Left lung (tissue), 10 donors: ENCODE measurements around the gene ZFX. TPM values are rescaled to one million over a fixed set of nuclear protein-coding genes. Genes with fewer than 3 reads are reported as not detected.

ENCODE experiments used
- ATAC-seq: fragments of 200-7000 bp; cut with Tn5 transposase; one replicate; pipeline ENCODE4 v1.9.1; 2020; ENCODE audit warnings: moderate library complexity
- DNase-seq, 4 donors: peaks; one replicate each; pipeline ENCODE4 v3.0.0-alpha.2; 2013 to 2020
- H3K27ac ChIP-seq, 2 donors: fragments of 200-600 bp; sonication (generic) in 1 of 2; one replicate each; pipeline versions ENCODE4 v1.5.0 to v1.8.0; 2020 to 2021
- H3K27me3 ChIP-seq, 2 donors: fragments of 200-600 bp; sonication (generic) in 1 of 2; one replicate each; pipeline versions ENCODE4 v1.5.0 to v1.8.0; 2020 to 2021
- H3K36me3 ChIP-seq, 2 donors: fragments of 200-600 bp; sonication (generic) in 1 of 2; one replicate each; pipeline versions ENCODE4 v1.5.0 to v1.8.0; 2020 to 2021
- H3K4me1 ChIP-seq, 2 donors: fragments of 200-600 bp; one replicate each; pipeline ENCODE4 v1.8.0; 2021
- H3K4me3 ChIP-seq, 2 donors: fragments of 200-600 bp; sonication (generic) in 1 of 2; one replicate each; pipeline versions ENCODE4 v1.5.0 to v1.8.0; 2020 to 2021; ENCODE audit warnings: mild to moderate bottlenecking in 1 of 2
- H3K9me3 ChIP-seq, 2 donors: fragments of 200-600 bp; sonication (generic) in 1 of 2; one replicate each; pipeline versions ENCODE4 v1.5.0 to v1.8.0; 2020 to 2021
- intact Hi-C, 2 donors: fragments of 100-400 bp; cut with DNase I; formaldehyde crosslinking; loops; one replicate each; pipeline versions ENCODE4 v1.11.2 to v1.14.2; 2022
- polyA plus RNA-seq, 6 donors: library from polyadenylated mRNA; unstranded; fragments of 120-200 nt; gene quantifications; one replicate each; pipeline ENCODE4 v1.2.1, GENCODE V29; 2013; ENCODE audit not compliant: insufficient read length in 6 of 6
- total RNA-seq, 2 donors: library from RNA; stranded (reverse); fragmentation: NEBNext Ultra II Directional; extraction: Animal tissue kit (Norgen Biotek cat#: 25700); gene quantifications; one replicate each; pipeline ENCODE4 v1.2.1, GENCODE V29; 2021
- TF ChIP-seq, protein P1 (sequence below), 2 donors: fragments of 200-600 bp; sonication (generic) in 1 of 2; IDR thresholded peaks; one replicate each; pipeline versions ENCODE4 v1.5.0 to v1.8.0; 2021; ENCODE audit warnings: antibody characterized with exemption in 2 of 2
- donor health status: DM: no; HTN: yes; CAD: no.
- donor health status: DM: no; HTN: no; CAD: no.

The ZFX gene
- total and polyA plus RNA-seq, 8 donors: 29.4 to 50.7 (median 42.5) TPM

DNA sequence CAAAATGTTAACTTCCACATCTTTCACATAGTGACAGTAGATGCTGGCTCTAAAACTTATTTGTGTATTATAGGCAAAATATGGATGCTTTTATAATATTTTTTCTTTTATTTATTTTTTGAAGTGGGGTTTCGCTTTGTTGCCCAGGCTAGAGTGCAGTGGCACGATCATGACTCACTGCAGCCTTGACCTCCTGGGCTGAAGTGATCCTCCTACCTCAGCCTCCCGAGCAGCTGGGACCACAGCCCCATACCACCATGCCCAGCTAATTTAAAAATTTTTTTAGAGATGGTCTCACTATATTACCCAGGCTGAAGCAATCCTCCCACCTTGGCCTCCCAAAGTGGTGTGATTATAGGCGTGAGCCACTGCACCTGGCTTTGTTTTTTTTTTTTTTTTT is 48.6 kb downstream of the ZFX start:
- no peak overlapping the region for H3K4me3 ChIP-seq
- intact Hi-C loops: no loop called here
- TF ChIP-seq, protein P1, sequence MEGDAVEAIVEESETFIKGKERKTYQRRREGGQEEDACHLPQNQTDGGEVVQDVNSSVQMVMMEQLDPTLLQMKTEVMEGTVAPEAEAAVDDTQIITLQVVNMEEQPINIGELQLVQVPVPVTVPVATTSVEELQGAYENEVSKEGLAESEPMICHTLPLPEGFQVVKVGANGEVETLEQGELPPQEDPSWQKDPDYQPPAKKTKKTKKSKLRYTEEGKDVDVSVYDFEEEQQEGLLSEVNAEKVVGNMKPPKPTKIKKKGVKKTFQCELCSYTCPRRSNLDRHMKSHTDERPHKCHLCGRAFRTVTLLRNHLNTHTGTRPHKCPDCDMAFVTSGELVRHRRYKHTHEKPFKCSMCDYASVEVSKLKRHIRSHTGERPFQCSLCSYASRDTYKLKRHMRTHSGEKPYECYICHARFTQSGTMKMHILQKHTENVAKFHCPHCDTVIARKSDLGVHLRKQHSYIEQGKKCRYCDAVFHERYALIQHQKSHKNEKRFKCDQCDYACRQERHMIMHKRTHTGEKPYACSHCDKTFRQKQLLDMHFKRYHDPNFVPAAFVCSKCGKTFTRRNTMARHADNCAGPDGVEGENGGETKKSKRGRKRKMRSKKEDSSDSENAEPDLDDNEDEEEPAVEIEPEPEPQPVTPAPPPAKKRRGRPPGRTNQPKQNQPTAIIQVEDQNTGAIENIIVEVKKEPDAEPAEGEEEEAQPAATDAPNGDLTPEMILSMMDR (IDR thresholded peaks at IDR 0.05): no peak
- DNase-seq (no peak), ATAC-seq (no peak)
- no peak overlapping the region for H3K27ac ChIP-seq
- no peaks in the 10 kb centered on the region for H3K4me1 ChIP-seq
- no peaks in the 10 kb centered on the region for H3K9me3 ChIP-seq
- no peaks in the 10 kb centered on the region for H3K27me3 ChIP-seq
- H3K36me3 ChIP-seq: no peaks in the 10 kb centered on the region

DNA sequence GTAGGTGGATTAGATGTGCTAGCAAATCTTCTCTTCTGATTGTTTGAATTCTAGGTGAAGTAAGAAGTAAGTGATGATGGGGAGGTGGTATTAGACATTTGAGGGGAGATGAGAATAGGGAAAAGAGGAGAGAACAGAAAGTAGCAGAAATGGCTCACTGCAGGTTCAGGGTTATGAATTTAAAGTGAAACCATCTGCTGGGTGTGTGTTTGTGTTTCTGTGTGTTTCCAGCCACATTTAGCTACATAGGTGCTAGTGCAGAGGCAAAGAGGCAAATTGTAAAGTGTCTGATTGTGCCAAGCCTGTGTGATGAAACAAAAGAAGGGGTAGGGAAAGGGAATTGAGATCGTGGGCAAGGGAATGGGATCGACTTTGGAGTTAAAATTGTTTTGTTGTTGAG is 50.6 kb downstream of the ZFX start:
- ATAC-seq: no peak
- Histone ChIP-seq H3K4me1 (no peaks in the 10 kb centered on the region), H3K36me3 (no peaks in the 10 kb centered on the region), H3K9me3 (no peaks in the 10 kb centered on the region), H3K27ac (no peak overlapping the region), H3K4me3 (no peak overlapping the region), H3K27me3 (no peaks in the 10 kb centered on the region)
- intact Hi-C loops: no loop called here
- no peak for DNase-seq
- TF ChIP-seq, protein P1 (IDR thresholded peaks at IDR 0.05): no peak

DNA sequence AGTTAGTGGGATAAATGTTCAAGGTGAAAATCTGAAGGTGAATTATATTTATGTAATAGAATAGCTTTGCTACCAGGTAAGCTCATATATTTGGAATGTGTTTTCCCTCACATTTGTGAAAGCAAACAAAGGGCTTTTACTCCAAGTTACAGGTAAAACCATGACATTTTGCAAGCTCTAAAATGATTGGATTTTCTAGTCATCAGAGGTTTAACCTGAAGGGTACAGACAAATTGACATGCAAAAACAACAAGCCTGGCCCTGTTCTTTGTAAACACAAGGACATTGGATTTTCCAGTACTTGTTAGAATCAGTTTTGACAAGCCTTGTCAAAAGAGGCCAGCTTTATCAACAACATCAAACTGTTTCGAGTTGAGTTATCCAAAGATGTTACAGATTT is 51.7 kb downstream of the ZFX start:
- Histone ChIP-seq H3K27ac (no peak overlapping the region), H3K27me3 (no peaks in the 10 kb centered on the region), H3K4me3 (no peak overlapping the region), H3K9me3 (no peaks in the 10 kb centered on the region), H3K4me1 (no peaks in the 10 kb centered on the region), H3K36me3 (no peaks in the 10 kb centered on the region)
- ATAC-seq (no peak), DNase-seq (no peak)
- intact Hi-C loops: no loop called here
- TF ChIP-seq, protein P1 (IDR thresholded peaks at IDR 0.05): no peak

DNA sequence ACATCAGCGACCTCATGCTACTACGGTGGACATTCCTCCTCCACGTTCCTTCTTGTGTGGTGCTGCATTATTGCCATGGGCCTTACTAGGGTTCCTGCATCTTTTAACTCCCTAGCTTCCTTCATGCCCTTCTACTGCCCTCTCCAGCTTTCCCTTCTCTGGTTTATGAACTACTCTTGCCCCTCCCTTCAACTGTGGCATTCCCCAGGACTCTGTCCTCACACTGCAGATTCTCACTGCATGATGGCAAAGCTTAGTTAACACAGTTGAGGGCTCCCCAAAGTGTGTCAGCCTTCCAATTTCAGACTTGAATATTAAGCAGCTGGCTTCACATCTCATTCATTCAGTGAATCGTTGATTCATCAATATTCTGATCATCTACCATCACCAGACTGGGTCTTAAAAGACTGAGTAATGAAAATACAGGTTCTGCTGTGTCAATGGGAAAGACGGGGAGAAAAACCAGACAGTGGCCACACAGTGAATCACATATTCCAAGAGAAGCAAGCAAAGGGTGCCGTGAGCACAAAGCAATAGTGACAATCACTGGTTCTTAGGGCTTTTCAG is 53.0 kb downstream of the ZFX start:
- Histone ChIP-seq H3K36me3 (peaks cover 0 to 3% of the 10 kb centered on the region in 2 donors), H3K4me1 (no peaks in the 10 kb centered on the region), H3K27ac (no peak overlapping the region), H3K27me3 (no peaks in the 10 kb centered on the region), H3K9me3 (no peaks in the 10 kb centered on the region), H3K4me3 (no peak overlapping the region)
- TF ChIP-seq, protein P1 (IDR thresholded peaks at IDR 0.05): no peak
- DNase-seq (no peak), ATAC-seq (no peak)
- intact Hi-C loops: no loop called here

DNA sequence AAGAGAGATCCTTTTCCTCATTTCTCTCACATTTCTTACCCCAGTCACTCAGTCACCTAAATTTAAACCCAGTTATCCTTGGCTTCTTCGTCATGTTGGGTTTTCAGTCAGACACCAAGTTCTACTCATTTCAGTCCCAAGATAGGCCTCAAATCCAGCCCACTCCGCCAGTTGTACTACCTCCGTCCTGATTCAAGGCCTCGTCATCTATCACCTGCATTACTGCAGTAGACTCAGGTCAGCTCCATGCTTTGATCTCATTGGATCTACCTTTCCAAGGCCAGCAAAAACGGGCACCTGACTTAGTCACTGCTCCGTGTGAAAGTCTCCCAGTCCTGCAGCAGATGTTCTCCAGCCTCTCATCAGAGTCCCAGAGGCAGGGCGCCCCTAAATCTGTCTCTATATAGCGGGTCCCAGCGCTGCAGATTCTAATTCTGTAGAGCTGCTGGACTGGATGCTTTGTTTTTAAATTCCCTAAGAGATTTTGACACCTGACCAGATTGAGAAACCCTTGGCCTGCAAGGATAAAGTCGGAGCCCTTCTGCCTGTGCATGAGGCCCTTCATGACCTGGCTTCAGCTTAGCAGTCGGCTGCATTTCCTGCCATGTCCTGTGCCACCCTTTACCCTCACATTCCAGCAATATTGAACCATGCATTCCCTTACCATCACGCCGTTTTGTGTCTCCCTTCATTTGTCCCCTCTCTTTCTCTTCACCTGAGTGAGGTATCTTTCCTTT is 53.7 kb downstream of the ZFX start:
- H3K27me3 ChIP-seq: no peaks in the 10 kb centered on the region
- H3K36me3 ChIP-seq: peaks cover 0 to 10% of the 10 kb centered on the region in 2 donors
- H3K4me3 ChIP-seq: no peak overlapping the region
- H3K4me1 ChIP-seq: no peaks in the 10 kb centered on the region
- TF ChIP-seq, protein P1 (IDR thresholded peaks at IDR 0.05): no peak
- no peak for ATAC-seq
- H3K27ac ChIP-seq: no peak overlapping the region
- no peaks in the 10 kb centered on the region for H3K9me3 ChIP-seq
- DNase-seq: no peak
- intact Hi-C loops: no loop called here
